Raji (cell line): ENCODE measurements around the gene SERPINA1.

ENCODE experiments used
- POLR2A ChIP-seq: IDR thresholded peaks from 2 replicates; pipeline ENCODE4 v1.6.1; 2011; ENCODE audit warnings: low read depth, low read length, control low read depth; ENCODE audit not compliant: insufficient read depth

Gene SERPINA1

DNA sequence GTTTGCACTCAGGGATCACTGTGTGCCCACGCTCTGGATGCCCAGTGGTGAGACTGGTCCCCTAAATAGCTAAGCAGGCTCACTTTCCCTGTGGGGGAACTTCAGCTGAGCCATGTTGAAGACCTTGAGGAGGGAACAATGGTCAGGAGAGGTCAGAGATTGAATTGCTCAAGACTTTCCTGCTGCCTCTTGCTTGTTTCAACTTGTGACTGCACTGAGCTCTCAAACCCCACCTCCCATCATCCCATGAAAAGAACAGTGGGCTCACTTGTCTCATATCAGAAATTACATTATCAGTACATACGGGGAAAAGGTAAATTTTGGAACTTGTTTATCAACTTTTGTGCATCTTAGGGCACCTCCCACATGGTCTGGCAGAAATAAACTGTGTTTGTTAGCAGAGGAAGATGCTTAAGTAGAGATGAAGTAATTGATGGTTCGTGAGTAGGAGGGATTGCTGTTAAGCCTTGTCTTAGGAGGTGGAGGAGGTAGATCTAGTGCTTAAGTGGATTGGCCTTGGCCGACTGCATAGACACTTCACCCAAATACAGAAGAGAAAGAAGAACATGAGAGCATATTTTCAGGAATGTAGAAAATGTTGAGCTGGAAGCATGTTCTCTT lies 15.0 kb upstream of the SERPINA1 start:
- no peak for TF ChIP-seq POLR2A

GRCh38 chr14:94401083-94401482 lies 12.7 kb upstream of the SERPINA1 start:
- no peak for TF ChIP-seq POLR2A

GRCh38 chr14:94400422-94400841 lies 12.0 kb upstream of the SERPINA1 start:
- no peak for TF ChIP-seq POLR2A

DNA sequence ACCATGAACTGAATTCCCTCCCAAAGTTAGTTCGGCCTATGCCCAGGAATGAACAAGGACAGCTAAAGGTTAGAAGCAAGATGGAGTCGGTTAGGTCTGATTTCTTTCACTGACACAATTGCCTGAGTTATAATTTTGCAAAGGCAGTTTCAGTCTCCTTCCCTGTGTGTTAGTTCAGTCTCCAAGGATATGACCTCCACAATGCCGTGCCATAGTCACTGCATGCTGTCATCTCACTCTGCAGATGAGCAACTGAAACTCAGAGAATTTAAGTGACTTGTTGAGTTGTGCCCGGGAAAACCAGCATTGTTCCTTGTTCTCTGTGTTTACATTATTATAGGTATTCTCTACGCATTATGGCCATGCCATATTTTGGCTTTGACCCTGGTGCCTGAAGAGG lies 10.1 kb upstream of the SERPINA1 start:
- TF ChIP-seq POLR2A: no peak

DNA sequence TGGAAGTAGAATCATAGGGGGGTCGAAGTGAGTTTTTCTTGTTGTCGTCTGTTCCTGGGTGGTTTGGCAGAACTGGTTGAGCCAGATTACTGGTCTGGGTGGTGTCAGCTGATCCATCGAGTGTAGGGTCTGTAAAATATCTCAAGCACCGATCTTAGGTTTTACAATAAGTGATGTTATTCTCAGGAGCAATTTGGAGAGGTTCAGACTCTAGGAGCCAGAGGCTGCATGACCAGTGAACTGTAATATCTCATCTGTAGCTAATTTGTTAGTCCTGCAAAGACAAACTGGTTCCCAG lies 9.7 kb upstream of the SERPINA1 start:
- no peak for TF ChIP-seq POLR2A

DNA sequence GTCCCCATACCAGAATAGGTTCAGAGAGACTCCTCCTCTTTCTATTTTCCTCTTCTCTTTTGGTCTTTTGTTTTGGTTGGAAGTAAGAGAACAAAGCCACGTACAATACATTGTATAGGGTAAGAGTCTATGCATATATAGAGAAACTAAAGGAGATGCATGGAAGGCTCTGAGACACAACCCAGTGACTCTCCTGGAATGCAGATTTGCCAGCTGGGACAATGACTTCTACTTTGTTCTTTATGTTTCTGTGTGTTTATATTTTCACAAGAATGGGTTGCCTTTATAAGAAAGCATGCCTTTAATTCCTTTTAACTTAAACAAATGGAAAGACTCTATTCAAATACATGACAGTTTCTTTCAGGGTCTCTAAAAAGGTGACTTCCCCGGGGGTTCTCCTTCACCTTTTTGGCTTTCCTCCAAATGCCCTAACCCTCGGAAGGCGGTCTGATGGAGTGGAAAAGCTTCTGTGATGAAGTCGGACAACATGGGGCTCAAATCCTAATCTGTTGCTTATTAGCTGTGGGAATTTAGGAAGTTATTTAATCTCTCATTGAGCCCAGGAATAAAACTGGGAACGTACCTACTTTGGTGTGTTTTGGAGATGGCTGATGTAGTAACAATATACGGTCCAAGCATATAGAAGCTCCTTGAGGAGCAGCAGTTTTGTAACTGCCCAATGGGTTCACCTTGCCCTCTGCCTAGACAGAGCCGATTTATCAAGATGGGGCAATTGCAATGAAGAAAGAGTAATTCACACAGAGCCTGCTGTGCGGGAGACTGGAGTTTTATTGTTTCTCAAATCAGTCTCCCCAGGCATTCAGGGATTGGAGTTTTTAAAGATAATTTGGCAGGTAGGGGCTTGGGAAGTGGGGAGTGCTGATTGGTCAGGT lies 9.1 kb upstream of the SERPINA1 start:
- no peak for TF ChIP-seq POLR2A

GRCh38 chr14:94396628-94397225 lies 8.3 kb upstream of the SERPINA1 start:
- TF ChIP-seq POLR2A: no peak

DNA sequence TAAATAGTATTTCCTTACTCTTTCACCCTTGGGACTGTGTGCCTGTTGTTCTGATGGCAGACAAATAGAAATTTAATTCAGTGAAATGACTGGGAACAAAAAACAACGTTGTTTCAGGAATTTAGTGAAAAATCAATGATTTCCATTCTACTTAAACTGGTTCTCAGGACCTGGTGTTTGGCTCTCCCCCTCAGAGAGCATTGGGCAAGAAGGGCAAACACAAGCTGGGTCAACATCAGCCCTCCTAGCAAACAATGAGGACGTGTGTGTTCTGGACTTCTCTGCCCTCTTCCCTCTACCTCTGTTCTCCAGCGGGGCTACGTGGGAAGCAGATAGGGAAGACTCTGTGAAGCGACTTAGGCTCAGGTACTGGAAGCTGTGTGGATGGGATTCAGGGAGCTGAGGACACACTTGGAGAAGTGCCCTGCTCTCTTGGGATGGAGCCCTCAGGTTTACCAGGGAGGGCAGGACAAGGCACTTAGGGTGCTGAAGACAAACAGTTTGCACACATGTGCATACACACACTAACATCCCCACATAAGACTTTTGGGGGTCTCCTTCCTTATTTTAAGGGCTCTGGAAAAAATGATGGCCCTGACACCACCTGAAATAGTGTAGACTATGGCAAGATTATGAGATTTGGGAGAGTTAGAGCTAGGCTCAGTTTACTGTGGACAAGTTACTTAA lies 7.6 kb upstream of the SERPINA1 start:
- no peak for TF ChIP-seq POLR2A

DNA sequence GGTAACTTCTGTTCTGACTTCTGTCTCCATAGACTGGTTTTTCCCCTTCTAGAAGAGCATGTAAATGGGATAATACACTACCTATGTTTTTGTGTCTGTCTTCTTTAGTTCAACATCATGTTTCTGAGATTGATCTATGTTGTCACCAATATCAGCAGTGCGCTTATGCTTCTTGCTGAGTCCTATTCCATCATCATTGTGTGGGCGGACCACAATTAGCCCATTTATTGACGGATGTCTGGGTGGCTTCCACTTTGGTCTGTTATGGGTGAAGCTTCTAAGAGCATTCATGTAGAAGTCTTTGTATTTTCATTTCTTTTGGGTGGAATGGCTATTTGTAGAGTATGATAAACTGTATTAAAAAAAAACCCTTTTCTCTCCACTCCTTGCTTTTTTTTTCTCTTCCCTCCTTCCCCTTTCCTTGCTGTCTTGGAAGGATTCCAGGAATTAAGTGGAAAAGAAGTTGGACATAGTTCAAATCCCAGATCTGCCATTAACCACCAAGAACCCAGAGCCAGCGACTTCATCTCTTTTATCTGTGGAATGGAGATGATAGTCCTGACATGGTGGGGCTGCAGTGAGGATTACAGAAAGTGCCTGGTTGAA lies 7.0 kb upstream of the SERPINA1 start:
- TF ChIP-seq POLR2A: no peak

DNA sequence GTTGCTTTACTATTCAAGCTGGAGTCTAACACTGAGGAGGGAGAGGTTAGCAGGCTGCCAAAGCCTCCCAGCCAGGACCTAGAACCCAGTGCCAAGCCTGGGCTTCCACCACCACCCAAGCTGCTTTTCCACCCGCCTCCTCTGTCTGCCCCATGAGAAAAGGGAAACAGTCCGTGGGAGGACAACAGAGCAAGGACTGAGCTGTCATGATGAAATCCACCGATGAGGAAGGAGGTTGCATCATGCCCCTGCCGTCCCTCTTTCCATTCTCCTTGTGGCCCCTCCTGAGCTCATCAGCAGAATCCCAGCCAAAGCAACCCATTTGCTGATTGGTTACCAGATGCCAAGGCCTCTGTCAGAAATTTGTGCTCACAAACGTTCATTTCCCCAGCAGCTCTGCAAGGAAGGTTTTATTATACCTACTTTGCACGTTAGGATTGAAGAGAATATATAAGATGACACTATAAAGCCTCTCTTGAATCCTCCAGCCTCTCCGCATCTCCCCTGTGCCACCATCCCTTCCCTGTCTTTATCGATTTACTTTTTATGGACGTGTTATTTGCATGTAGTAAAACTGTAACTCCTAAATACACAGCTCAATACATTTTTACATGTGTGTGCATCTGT lies 6.3 kb upstream of the SERPINA1 start:
- no peak for TF ChIP-seq POLR2A

- TF ChIP-seq POLR2A: no peak
Observed at GRCh38 chr14:94394025-94394493, 5.7 kb upstream of the SERPINA1 start.

GRCh38 chr14:94393474-94393873 lies 5.1 kb upstream of the SERPINA1 start:
- no peak for TF ChIP-seq POLR2A

GRCh38 chr14:94392510-94392935 lies 4.1 kb upstream of the SERPINA1 start:
- TF ChIP-seq POLR2A: no peak

- no peak for TF ChIP-seq POLR2A
Observed at GRCh38 chr14:94391281-94391975, 3.0 kb upstream of the SERPINA1 start.

- no peak for TF ChIP-seq POLR2A
Observed at GRCh38 chr14:94390372-94391086, 2.1 kb upstream of the SERPINA1 start.
